HepG2 (cell line): ENCODE data around the gene CDKN2AIP. TPM values are rescaled to one million over a fixed set of nuclear protein-coding genes. Genes with fewer than 3 reads are reported as not detected.
A peak's percentile ranks its signal among the peaks of the same experiment; 100 is the strongest.

Experiments used
- AKAP8 ChIP-seq: sonication (generic); formaldehyde crosslinking; IDR thresholded peaks from 2 replicates; pipeline ENCODE4 v1.5.1; 2020; ENCODE audit warnings: mild to moderate bottlenecking, missing genetic modification reagents
- EHMT2 ChIP-seq: fragments of 200-600 bp; sonication (generic); IDR thresholded peaks from 2 replicates; pipeline ENCODE4 v1.7.0; 2017; ENCODE audit warnings: antibody characterized with exemption, low read depth, low read length, borderline replicate concordance
- GATAD2A ChIP-seq: IDR thresholded peaks from 2 replicates; pipeline ENCODE4 v1.6.1; 2016
- ISX ChIP-seq: sonication (generic); formaldehyde crosslinking; conservative IDR thresholded peaks from 2 replicates; pipeline ENCODE4 v1.5.0; 2020; ENCODE audit warnings: missing genetic modification reagents
- MAF1 ChIP-seq: sonication (generic); formaldehyde crosslinking; IDR thresholded peaks from 2 replicates; pipeline ENCODE4 v1.5.0; 2020; ENCODE audit warnings: missing genetic modification reagents, borderline replicate concordance
- RBM22 ChIP-seq: fragments of 200-400 bp; formaldehyde crosslinking; optimal IDR thresholded peaks from 2 replicates; pipeline ENCODE3; 2017; ENCODE audit warnings: mild to moderate bottlenecking, low read length, moderate library complexity
- RNF219 ChIP-seq: sonication (generic); formaldehyde crosslinking; IDR thresholded peaks from 2 replicates; pipeline ENCODE4 v1.5.0; 2020; ENCODE audit warnings: mild to moderate bottlenecking, missing genetic modification reagents
- TOPORS ChIP-seq: sonication (generic); formaldehyde crosslinking; IDR thresholded peaks from 2 replicates; pipeline ENCODE4 v1.8.0; 2023; ENCODE audit warnings: mild to moderate bottlenecking, missing genetic modification reagents
- ZBTB42 ChIP-seq: sonication (generic); formaldehyde crosslinking; IDR thresholded peaks from 2 replicates; pipeline ENCODE4 v1.5.0; 2020; ENCODE audit warnings: mild to moderate bottlenecking, missing genetic modification reagents
- ZFAT ChIP-seq: sonication (generic); formaldehyde crosslinking; conservative IDR thresholded peaks from 2 replicates; pipeline ENCODE4 v1.8.1; 2023; ENCODE audit warnings: missing genetic modification reagents, inconsistent platforms
- ZNF101 ChIP-seq: sonication (generic); formaldehyde crosslinking; IDR thresholded peaks from 2 replicates; pipeline ENCODE4 v1.4.0; 2020; ENCODE audit warnings: mild to moderate bottlenecking, low read depth, missing genetic modification reagents, borderline replicate concordance
- ZNF18 ChIP-seq: sonication (generic); formaldehyde crosslinking; IDR thresholded peaks from 2 replicates; pipeline ENCODE4 v1.8.0; 2022; ENCODE audit warnings: mild to moderate bottlenecking, missing genetic modification reagents; ENCODE audit not compliant: insufficient replicate concordance
- ZNF274 ChIP-seq: sonication (generic); formaldehyde crosslinking; IDR thresholded peaks from 2 replicates; pipeline ENCODE4 v1.5.1; 2020; ENCODE audit warnings: mild to moderate bottlenecking, missing genetic modification reagents
- ZNF33A ChIP-seq: sonication (generic); formaldehyde crosslinking; IDR thresholded peaks from 2 replicates; pipeline ENCODE4 v1.5.1; 2020; ENCODE audit warnings: missing genetic modification reagents, mild to moderate bottlenecking, moderate library complexity, borderline replicate concordance
- ZNF567 ChIP-seq: sonication (generic); formaldehyde crosslinking; IDR thresholded peaks from 2 replicates; pipeline ENCODE4 v1.8.1; 2023; ENCODE audit warnings: mild to moderate bottlenecking, missing genetic modification reagents, borderline replicate concordance
- ZNF598 ChIP-seq: sonication (generic); formaldehyde crosslinking; IDR thresholded peaks from 2 replicates; pipeline ENCODE4 v1.5.1; 2020; ENCODE audit warnings: mild to moderate bottlenecking, missing genetic modification reagents, borderline replicate concordance
- ZNF678 ChIP-seq: sonication (generic); formaldehyde crosslinking; IDR thresholded peaks from 2 replicates; pipeline ENCODE4 v1.4.0; 2020; ENCODE audit warnings: mild to moderate bottlenecking, missing genetic modification reagents
- ZNF746 ChIP-seq: sonication (generic); formaldehyde crosslinking; IDR thresholded peaks from 2 replicates; pipeline ENCODE4 v1.8.0; 2022; ENCODE audit warnings: mild to moderate bottlenecking, missing genetic modification reagents
- ZNF788 ChIP-seq: sonication (generic); formaldehyde crosslinking; IDR thresholded peaks from 2 replicates; pipeline ENCODE4 v1.5.0; 2020; ENCODE audit warnings: mild to moderate bottlenecking, missing genetic modification reagents, borderline replicate concordance
- polyA plus RNA-seq, 8 experiments: library from polyadenylated mRNA; depleted of rRNA in 3 of 8; stranded (reverse) in 7 of 8; unstranded in 1 of 8; fragments of >200 nt; fragmentation: Illumina TruSeq in 4 of 8; extraction: Trizol in 4 of 8; gene quantifications; 2 replicates each; pipeline versions ENCODE4 v1.2.1 to v1.2.3, GENCODE V29; 2011 to 2016; ENCODE audit warnings: low read depth in 4 of 8, missing spikeins in 1 of 8, mixed read lengths in 1 of 8; ENCODE audit not compliant: insufficient read depth in 1 of 8
- total RNA-seq, 5 experiments: library from RNA; depleted of rRNA; stranded (reverse); fragments of >200 nt; fragmentation: Illumina TruSeq; extraction: Trizol; gene quantifications; 2 replicates each; pipeline ENCODE4 v1.2.3, GENCODE V29; 2016; ENCODE audit warnings: low read depth in 1 of 5
- TF ChIP-seq, protein P1 (sequence below): sonication (generic); formaldehyde crosslinking; IDR thresholded peaks from 2 replicates; pipeline ENCODE4 v1.5.0; 2020; ENCODE audit warnings: missing genetic modification reagents
- TF ChIP-seq, protein P2 (sequence below): sonication (generic); formaldehyde crosslinking; IDR thresholded peaks from 2 replicates; pipeline ENCODE4 v1.4.0; 2020; ENCODE audit warnings: missing genetic modification reagents
- TF ChIP-seq, protein P3 (sequence below): IDR thresholded peaks from 2 replicates; pipeline ENCODE4 v1.6.1; 2012; ENCODE audit warnings: low read length, improper control_type of control experiment

The CDKN2AIP gene
- total and polyA plus RNA-seq, 2 of the 13 experiments (the other 11 are each of a cell fraction or from before 2014, with no cell fraction given): 17.0 to 18.7 TPM

- TF ChIP-seq ZFAT (CRISPR knock-in tag) (0 out of 2 replicates have a peak, but pooled peaks have one; percentile 14), ZNF101 (CRISPR knock-in tag) (0 out of 2 replicates have a peak, but pooled peaks have one; percentile 43), GATAD2A (CRISPR knock-in tag) (no peak), AKAP8 (CRISPR knock-in tag) (no peak), ZNF678 (CRISPR knock-in tag) (peak; percentile 14; the same call in 1 of the 2 replicates), ZNF567 (no peak), RBM22 (no peak), ZNF33A (CRISPR knock-in tag) (no peak), ISX (CRISPR knock-in tag) (0 out of 2 replicates have a peak, but pooled peaks have one; percentile 49), ZNF746 (CRISPR knock-in tag) (no peak), ZNF598 (CRISPR knock-in tag) (no peak), ZNF18 (CRISPR knock-in tag) (peak; percentile 60), RNF219 (CRISPR knock-in tag) (no peak), ZBTB42 (no peak), MAF1 (CRISPR knock-in tag) (0 out of 2 replicates have a peak, but pooled peaks have one; percentile 18), ZNF788 (no peak), TOPORS (CRISPR knock-in tag) (no peak), ZNF274 (0 out of 2 replicates have a peak, but pooled peaks have one; percentile 3), EHMT2 (no peak)
- TF ChIP-seq, protein P1, sequence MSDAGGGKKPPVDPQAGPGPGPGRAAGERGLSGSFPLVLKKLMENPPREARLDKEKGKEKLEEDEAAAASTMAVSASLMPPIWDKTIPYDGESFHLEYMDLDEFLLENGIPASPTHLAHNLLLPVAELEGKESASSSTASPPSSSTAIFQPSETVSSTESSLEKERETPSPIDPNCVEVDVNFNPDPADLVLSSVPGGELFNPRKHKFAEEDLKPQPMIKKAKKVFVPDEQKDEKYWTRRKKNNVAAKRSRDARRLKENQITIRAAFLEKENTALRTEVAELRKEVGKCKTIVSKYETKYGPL (CRISPR knock-in tag): 0 out of 2 replicates have a peak, but pooled peaks have one; percentile 3
- TF ChIP-seq, protein P2, sequence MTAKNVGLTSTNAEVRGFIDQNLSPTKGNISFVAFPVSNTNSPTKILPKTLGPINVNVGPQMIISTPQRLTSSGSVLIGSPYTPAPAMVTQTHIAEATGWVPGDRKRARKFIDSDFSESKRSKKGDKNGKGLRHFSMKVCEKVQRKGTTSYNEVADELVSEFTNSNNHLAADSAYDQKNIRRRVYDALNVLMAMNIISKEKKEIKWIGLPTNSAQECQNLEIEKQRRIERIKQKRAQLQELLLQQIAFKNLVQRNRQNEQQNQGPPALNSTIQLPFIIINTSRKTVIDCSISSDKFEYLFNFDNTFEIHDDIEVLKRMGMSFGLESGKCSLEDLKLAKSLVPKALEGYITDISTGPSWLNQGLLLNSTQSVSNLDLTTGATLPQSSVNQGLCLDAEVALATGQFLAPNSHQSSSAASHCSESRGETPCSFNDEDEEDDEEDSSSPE: peak; percentile 23
- TF ChIP-seq, protein P3, sequence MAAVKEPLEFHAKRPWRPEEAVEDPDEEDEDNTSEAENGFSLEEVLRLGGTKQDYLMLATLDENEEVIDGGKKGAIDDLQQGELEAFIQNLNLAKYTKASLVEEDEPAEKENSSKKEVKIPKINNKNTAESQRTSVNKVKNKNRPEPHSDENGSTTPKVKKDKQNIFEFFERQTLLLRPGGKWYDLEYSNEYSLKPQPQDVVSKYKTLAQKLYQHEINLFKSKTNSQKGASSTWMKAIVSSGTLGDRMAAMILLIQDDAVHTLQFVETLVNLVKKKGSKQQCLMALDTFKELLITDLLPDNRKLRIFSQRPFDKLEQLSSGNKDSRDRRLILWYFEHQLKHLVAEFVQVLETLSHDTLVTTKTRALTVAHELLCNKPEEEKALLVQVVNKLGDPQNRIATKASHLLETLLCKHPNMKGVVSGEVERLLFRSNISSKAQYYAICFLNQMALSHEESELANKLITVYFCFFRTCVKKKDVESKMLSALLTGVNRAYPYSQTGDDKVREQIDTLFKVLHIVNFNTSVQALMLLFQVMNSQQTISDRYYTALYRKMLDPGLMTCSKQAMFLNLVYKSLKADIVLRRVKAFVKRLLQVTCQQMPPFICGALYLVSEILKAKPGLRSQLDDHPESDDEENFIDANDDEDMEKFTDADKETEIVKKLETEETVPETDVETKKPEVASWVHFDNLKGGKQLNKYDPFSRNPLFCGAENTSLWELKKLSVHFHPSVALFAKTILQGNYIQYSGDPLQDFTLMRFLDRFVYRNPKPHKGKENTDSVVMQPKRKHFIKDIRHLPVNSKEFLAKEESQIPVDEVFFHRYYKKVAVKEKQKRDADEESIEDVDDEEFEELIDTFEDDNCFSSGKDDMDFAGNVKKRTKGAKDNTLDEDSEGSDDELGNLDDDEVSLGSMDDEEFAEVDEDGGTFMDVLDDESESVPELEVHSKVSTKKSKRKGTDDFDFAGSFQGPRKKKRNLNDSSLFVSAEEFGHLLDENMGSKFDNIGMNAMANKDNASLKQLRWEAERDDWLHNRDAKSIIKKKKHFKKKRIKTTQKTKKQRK: no peak
These were observed 627 bp downstream of the CDKN2AIP start (continued) for GRCh38 chr4:183445097-183445428.
